CD14-positive monocyte (primary cell): Measurements from ENCODE around the gene PAPOLA. TPM values are rescaled to one million over a fixed set of nuclear protein-coding genes. Genes with fewer than 3 reads are reported as not detected.
A peak's percentile ranks its signal among the peaks of the same experiment; 100 is the strongest.

Experiments
- DNase-seq, 3 donors: peaks; one replicate each; pipeline ENCODE4 v3.0.0-alpha.2; 2011 to 2022
- H2AFZ ChIP-seq: 2 replicates; pipeline ENCODE4 v1.6.0; 2012; ENCODE audit warnings: mild to moderate bottlenecking, low read depth, low read length, inconsistent platforms; ENCODE audit not compliant: insufficient read depth, poor library complexity, severe bottlenecking
- H3K27ac ChIP-seq, 2 donors: 1 replicate in 1 of 2; 2 replicates in 1 of 2; pipeline ENCODE4 v1.5.1; 2012 to 2013; ENCODE audit warnings: low read length in 2 of 2, control low read depth in 1 of 2, inconsistent platforms in 1 of 2, low read depth in 1 of 2, mild to moderate bottlenecking in 1 of 2
- H3K27me3 ChIP-seq, 2 donors: one replicate each; pipeline versions ENCODE4 v1.6.0 to v1.6.1; 2011 to 2013; ENCODE audit warnings: low read length in 2 of 2; ENCODE audit not compliant: control insufficient read depth in 2 of 2, insufficient read depth in 2 of 2
- H3K36me3 ChIP-seq, 2 donors: replicated peaks in 1 of 2; 1 replicate in 1 of 2; 2 replicates in 1 of 2; pipeline versions ENCODE4 v1.5.1 to v1.6.1; 2012 to 2013; ENCODE audit warnings: low read length in 2 of 2, control low read depth in 1 of 2, inconsistent platforms in 1 of 2, mild to moderate bottlenecking in 1 of 2; ENCODE audit not compliant: insufficient read depth in 2 of 2, control insufficient read depth in 1 of 2
- H3K4me1 ChIP-seq, 2 donors: 1 replicate in 1 of 2; 2 replicates in 1 of 2; pipeline versions ENCODE4 v1.5.1 to v1.6.1; 2012 to 2013; ENCODE audit warnings: low read length in 2 of 2, control low read depth in 1 of 2, inconsistent platforms in 1 of 2, mild to moderate bottlenecking in 1 of 2, moderate library complexity in 1 of 2; ENCODE audit not compliant: insufficient read depth in 2 of 2, control insufficient read depth in 1 of 2
- H3K4me2 ChIP-seq: replicated peaks from 2 replicates; pipeline ENCODE3; 2012; ENCODE audit warnings: low read length, moderate library complexity, mild to moderate bottlenecking; ENCODE audit not compliant: poor library complexity, severe bottlenecking; ENCODE audit errors: extremely low read depth
- H3K4me3 ChIP-seq, 3 experiments: fragments of 200-600 bp in 1 of 3; sonication (generic) in 1 of 3; replicated peaks in 1 of 3; 1 replicate in 2 of 3; 2 replicates in 1 of 3; pipeline ENCODE4 v1.5.1; 2011 to 2013; ENCODE audit warnings: low read length in 3 of 3, mild to moderate bottlenecking in 3 of 3, control low read depth in 2 of 3, low read depth in 2 of 3, inconsistent platforms in 1 of 3, moderate library complexity in 1 of 3
- H3K79me2 ChIP-seq: 2 replicates; pipeline ENCODE4 v1.6.0; 2012; ENCODE audit warnings: mild to moderate bottlenecking, control low read depth, inconsistent platforms, low read length, moderate library complexity; ENCODE audit not compliant: insufficient read depth
- H3K9ac ChIP-seq: 2 replicates; pipeline ENCODE4 v1.6.0; 2017; ENCODE audit warnings: low read length, mild to moderate bottlenecking; ENCODE audit not compliant: insufficient read depth, poor library complexity, severe bottlenecking
- H3K9me3 ChIP-seq, 2 donors: replicated peaks in 1 of 2; 1 replicate in 1 of 2; 2 replicates in 1 of 2; pipeline versions ENCODE4 v1.5.1 to v1.6.1; 2012 to 2013; ENCODE audit warnings: low read length in 2 of 2, control low read depth in 1 of 2; ENCODE audit not compliant: control insufficient read depth in 1 of 2, insufficient read depth in 1 of 2
- H4K20me1 ChIP-seq: 2 replicates; pipeline ENCODE4 v1.6.0; 2012; ENCODE audit warnings: mild to moderate bottlenecking, low read length, control low read depth, moderate library complexity; ENCODE audit not compliant: insufficient read depth
- H3K27ac Mint-ChIP-seq, 7 donors: one replicate each; pipeline ENCODE4 v1.8.0; 2020; ENCODE audit warnings: mild to moderate bottlenecking in 7 of 7, mixed read lengths in 7 of 7, moderate library complexity in 6 of 7, inconsistent platforms in 2 of 7
- H3K27me3 Mint-ChIP-seq, 3 donors: one replicate each; pipeline ENCODE4 v1.8.0; 2021 to 2022; ENCODE audit warnings: low read depth in 3 of 3, mild to moderate bottlenecking in 3 of 3, mixed read lengths in 3 of 3, moderate library complexity in 3 of 3, inconsistent platforms in 1 of 3
- H3K36me3 Mint-ChIP-seq, 2 donors: one replicate each; pipeline ENCODE4 v1.8.0; 2020; ENCODE audit warnings: mixed read lengths in 2 of 2, inconsistent platforms in 1 of 2, mild to moderate bottlenecking in 1 of 2
- H3K4me1 Mint-ChIP-seq: one replicate; pipeline ENCODE4 v1.8.0; 2020; ENCODE audit warnings: mild to moderate bottlenecking, mixed read lengths
- H3K4me3 Mint-ChIP-seq, 2 donors: one replicate each; pipeline ENCODE4 v1.8.0; 2020; ENCODE audit warnings: mild to moderate bottlenecking in 2 of 2, mixed read lengths in 2 of 2, moderate library complexity in 1 of 2
- H3K9me3 Mint-ChIP-seq, 7 donors: one replicate each; pipeline ENCODE4 v1.8.0; 2020 to 2022; ENCODE audit warnings: mixed read lengths in 7 of 7, mild to moderate bottlenecking in 6 of 7, moderate library complexity in 6 of 7, inconsistent platforms in 2 of 7
- CTCF ChIP-seq: fragments of 200-600 bp; IDR thresholded peaks from one replicate; pipeline ENCODE4 v1.8.0; 2022; ENCODE audit warnings: antibody characterized with exemption, mild to moderate bottlenecking
- WGBS: methylation state at CpG from one replicate; pipeline ENCODE4 v1.1.5; 2013; ENCODE audit warnings: missing lambda C conversion rate; ENCODE audit not compliant: insufficient coverage; 5-methylcytosine and 5-hydroxymethylcytosine counted together
- intact Hi-C, 2 donors: fragments of 100-400 bp; cut with micrococcal nuclease; formaldehyde crosslinking; loops; one replicate each; pipeline versions ENCODE4 v1.15.0 to v1.15.1; 2023
- polyA plus RNA-seq, 3 donors: library from polyadenylated mRNA; depleted of rRNA in 1 of 3; unstranded in 2 of 3; stranded (reverse) in 1 of 3; fragments of 300-500 nt in 2 of 3; fragments of >200 nt in 1 of 3; fragmentation: Illumina TruSeq in 2 of 3; gene quantifications; 1 replicate in 2 of 3; 2 replicates in 1 of 3; pipeline ENCODE4 v1.2.3, GENCODE V29; 2012 to 2021

PAPOLA gene
- polyA plus RNA-seq, 3 donors: 57.9 to 87.5 (median 80.3) TPM

- Histone ChIP-seq H4K20me1 (no peaks in the 10 kb centered on the region), H3K27ac (no peak overlapping the region), H3K4me2 (no peak overlapping the region), H2AFZ (no peak overlapping the region), H3K36me3 (no peaks in the 10 kb centered on the region), H3K79me2 (no peaks in the 10 kb centered on the region), H3K9ac (no peak overlapping the region), H3K4me1 (no peaks in the 10 kb centered on the region), H3K27me3 (peaks cover 0 to 20% of the 10 kb centered on the region in 2 donors), H3K4me3 (no peak overlapping the region), H3K9me3 (no peaks in the 10 kb centered on the region)
- Mint-ChIP-seq H3K4me1 (peaks cover 5% of the 10 kb centered on the region), H3K27ac (no peak overlapping the region), H3K4me3 (peak overlapping the region in 1 of 2 donors; percentile 46), H3K27me3 (peaks cover 29 to 39% (median 38%) of the 10 kb centered on the region in 3 donors), H3K36me3 (no peaks in the 10 kb centered on the region), H3K9me3 (peaks cover 0 to 2% (median 0%) of the 10 kb centered on the region in 7 donors)
- DNase-seq: no peak
- intact Hi-C loops: no loop called here
- TF ChIP-seq CTCF: no peak
- 94% methylated on average over 8 of the region's 10 CpGs for WGBS
Measured at GRCh38 chr14:96583569-96584041, 81.4 kb downstream of the PAPOLA start.

- H4K20me1 ChIP-seq: no peaks in the 10 kb centered on the region
- no peaks in the 10 kb centered on the region for H3K36me3 ChIP-seq
- TF ChIP-seq CTCF: no peak
- Mint-ChIP-seq H3K27me3 (peaks cover 34 to 46% (median 43%) of the 10 kb centered on the region in 3 donors), H3K36me3 (no peaks in the 10 kb centered on the region), H3K27ac (no peak overlapping the region), H3K4me3 (no peak overlapping the region), H3K9me3 (peaks cover 0 to 2% (median 0%) of the 10 kb centered on the region in 7 donors), H3K4me1 (peaks cover 9% of the 10 kb centered on the region)
- H3K27ac ChIP-seq: no peak overlapping the region
- H3K4me3 ChIP-seq: no peak overlapping the region
- no peak overlapping the region for H2AFZ ChIP-seq
- no peaks in the 10 kb centered on the region for H3K4me1 ChIP-seq
- H3K27me3 ChIP-seq: peaks cover 0 to 25% of the 10 kb centered on the region in 2 donors
- H3K9ac ChIP-seq: no peak overlapping the region
- H3K4me2 ChIP-seq: no peak overlapping the region
- no peak for DNase-seq
- intact Hi-C loops: no loop called here
- H3K9me3 ChIP-seq: no peaks in the 10 kb centered on the region
- no peaks in the 10 kb centered on the region for H3K79me2 ChIP-seq
- 14% methylated on average over 14 of the region's 15 CpGs for WGBS
Measured at GRCh38 chr14:96584199-96584906, 82.2 kb downstream of the PAPOLA start.
